PC-9 (cell line): Measurements from ENCODE around the gene GNG13. TPM values are rescaled to one million over a fixed set of nuclear protein-coding genes. Genes with fewer than 3 reads are reported as not detected.

Experiments used
- BruUV-seq: library from RNA; stranded (reverse); fragments of 400-500 nt; replicated peaks from 2 replicates; lab custom pipeline; 2021; lab: Mats Ljungman, UMichigan
- CTCF ChIA-PET: fragments of 300-600 bp; sonication (Branson Sonifier 250); formaldehyde crosslinking; loops from one replicate; lab custom pipeline; 2022; ENCODE audit warnings: antibody characterized with exemption; lab: Charles Lee
- POLR2A ChIA-PET: fragments of 300-600 bp; sonication (Branson Sonifier 250); formaldehyde crosslinking; loops from one replicate; lab custom pipeline; 2022; ENCODE audit warnings: antibody characterized with exemption; ENCODE audit not compliant: unreplicated experiment; lab: Charles Lee
- DNase-seq, 2 experiments: peaks; one replicate each; pipeline versions ENCODE4 v3.0.0 to v3.0.0-alpha.2; 2015 to 2022; ENCODE audit warnings: mixed read lengths in 1 of 2
- H2AFZ ChIP-seq: fragments of 200-600 bp; sonication (generic); 2 replicates; pipeline ENCODE4 v1.8.1; 2017; ENCODE audit warnings: antibody characterized with exemption
- H3F3A ChIP-seq: fragments of 200-600 bp; sonication (generic); 2 replicates; pipeline ENCODE4 v1.8.1; 2017; ENCODE audit warnings: antibody characterized with exemption, mild to moderate bottlenecking, low read depth; ENCODE audit not compliant: insufficient read depth
- H3K27ac ChIP-seq: fragments of 200-600 bp; sonication (generic); 2 replicates; pipeline ENCODE4 v1.6.1; 2016; ENCODE audit warnings: mixed run types
- H3K27me3 ChIP-seq: fragments of 200-600 bp; sonication (generic); 2 replicates; pipeline ENCODE4 v1.6.1; 2016; ENCODE audit warnings: low read depth, mixed run types; ENCODE audit not compliant: insufficient read depth
- H3K36me3 ChIP-seq: fragments of 200-600 bp; sonication (generic); 2 replicates; pipeline ENCODE4 v1.6.1; 2016; ENCODE audit warnings: low read depth, mixed run types
- H3K4me1 ChIP-seq: fragments of 200-600 bp; sonication (generic); replicated peaks from 2 replicates; pipeline ENCODE4 v1.6.1; 2016; ENCODE audit warnings: mixed run types; ENCODE audit not compliant: insufficient read depth
- H3K4me2 ChIP-seq: fragments of 200-600 bp; sonication (generic); 2 replicates; pipeline ENCODE4 v1.6.1; 2017; ENCODE audit warnings: mixed run types
- H3K4me3 ChIP-seq: fragments of 200-600 bp; sonication (generic); 2 replicates; pipeline ENCODE4 v1.6.1; 2016; ENCODE audit warnings: mixed run types
- H3K79me2 ChIP-seq: fragments of 200-600 bp; sonication (generic); 2 replicates; pipeline ENCODE4 v1.6.1; 2017; ENCODE audit warnings: low read depth, mixed run types
- H3K9me2 ChIP-seq: fragments of 200-600 bp; sonication (generic); 2 replicates; pipeline ENCODE4 v1.8.1; 2017; ENCODE audit warnings: mild to moderate bottlenecking; ENCODE audit not compliant: insufficient read depth
- H3K9me3 ChIP-seq: fragments of 200-600 bp; sonication (generic); 2 replicates; pipeline ENCODE4 v1.8.1; 2016; ENCODE audit warnings: low read depth; ENCODE audit not compliant: insufficient read depth
- H4K20me1 ChIP-seq: fragments of 200-600 bp; sonication (generic); 2 replicates; pipeline ENCODE4 v1.8.1; 2017; ENCODE audit not compliant: insufficient read depth
- EZH2 ChIP-seq: fragments of 200-600 bp; sonication (generic); IDR thresholded peaks from 2 replicates; pipeline ENCODE4 v1.8.0; 2017; ENCODE audit warnings: antibody characterized with exemption, low read depth
- intact Hi-C: fragments of 100-400 bp; cut with micrococcal nuclease; formaldehyde crosslinking; loops from one replicate; pipeline ENCODE4 v1.10.0; 2022; ENCODE audit not compliant: unreplicated experiment
- total RNA-seq: library from RNA; stranded (reverse); gene quantifications from 2 replicates; pipeline ENCODE4 v1.2.3, GENCODE V29; 2021
- TF ChIP-seq, protein P1 (sequence below): fragments of 200-600 bp; sonication (generic); conservative IDR thresholded peaks from 2 replicates; pipeline ENCODE4 v1.6.1; 2017; ENCODE audit warnings: mixed run types, antibody characterized with exemption, mild to moderate bottlenecking, moderate library complexity

GNG13 gene
- total RNA-seq, 1 experiment from 2014 or later, result not detected

- H3K9me2 ChIP-seq, result no peaks in the 10 kb centered on the region
- intact Hi-C loops, result loop anchor here (1.0 to 2.0 kb wide), 2 partner anchors 65 to 74 kb away; partner anchors contain the start of gene ANTKMT
- H3K4me1 ChIP-seq, result peaks cover 16% of the 10 kb centered on the region
- H3K9me3 ChIP-seq, result no peaks in the 10 kb centered on the region
- POLR2A ChIA-PET, result interaction anchor here (0.5 to 1.6 kb wide), 5 partner anchors 19 to 1194 kb away, joined by 3 to 25 read pairs (median 13); partner anchors contain the start of gene CIAO3
- H3K4me2 ChIP-seq, result 0 out of 2 replicates have a peak overlapping the region, but pooled peaks have one; percentile 92
- no peaks in the 10 kb centered on the region; the same call in 1 of the 2 replicates for H3K36me3 ChIP-seq
- no peak overlapping the region for H3K4me3 ChIP-seq
- peaks cover 13% of the 10 kb centered on the region; the same call in 1 of the 2 replicates for H4K20me1 ChIP-seq
- H3K27ac ChIP-seq, result no peak overlapping the region
- H3K79me2 ChIP-seq, result peaks cover 28% of the 10 kb centered on the region
- H2AFZ ChIP-seq, result no peak overlapping the region
- DNase-seq, result peak in 1 of 2 experiments; percentile 79
- no TSS peak for BruUV-seq
- CTCF ChIA-PET, result interaction anchor here (0.5 to 1.0 kb wide), 2 partner anchors 40 to 87 kb away, joined by 3 to 4 read pairs; no protein-coding TSS in a partner anchor
- peaks cover 22% of the 10 kb centered on the region; the same call in 1 of the 2 replicates for H3K27me3 ChIP-seq
- no peak for TF ChIP-seq EZH2
- TF ChIP-seq, protein P1, sequence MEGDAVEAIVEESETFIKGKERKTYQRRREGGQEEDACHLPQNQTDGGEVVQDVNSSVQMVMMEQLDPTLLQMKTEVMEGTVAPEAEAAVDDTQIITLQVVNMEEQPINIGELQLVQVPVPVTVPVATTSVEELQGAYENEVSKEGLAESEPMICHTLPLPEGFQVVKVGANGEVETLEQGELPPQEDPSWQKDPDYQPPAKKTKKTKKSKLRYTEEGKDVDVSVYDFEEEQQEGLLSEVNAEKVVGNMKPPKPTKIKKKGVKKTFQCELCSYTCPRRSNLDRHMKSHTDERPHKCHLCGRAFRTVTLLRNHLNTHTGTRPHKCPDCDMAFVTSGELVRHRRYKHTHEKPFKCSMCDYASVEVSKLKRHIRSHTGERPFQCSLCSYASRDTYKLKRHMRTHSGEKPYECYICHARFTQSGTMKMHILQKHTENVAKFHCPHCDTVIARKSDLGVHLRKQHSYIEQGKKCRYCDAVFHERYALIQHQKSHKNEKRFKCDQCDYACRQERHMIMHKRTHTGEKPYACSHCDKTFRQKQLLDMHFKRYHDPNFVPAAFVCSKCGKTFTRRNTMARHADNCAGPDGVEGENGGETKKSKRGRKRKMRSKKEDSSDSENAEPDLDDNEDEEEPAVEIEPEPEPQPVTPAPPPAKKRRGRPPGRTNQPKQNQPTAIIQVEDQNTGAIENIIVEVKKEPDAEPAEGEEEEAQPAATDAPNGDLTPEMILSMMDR, result peak; percentile 81
- peaks cover 10% of the 10 kb centered on the region; the same call in 1 of the 2 replicates for H3F3A ChIP-seq
Measured at GRCh38 chr16:785563-786535, 14.7 kb downstream of the GNG13 start.

- Histone ChIP-seq H3K4me2 (no peak overlapping the region), H4K20me1 (peaks cover 13% of the 10 kb centered on the region; the same call in 1 of the 2 replicates), H3F3A (peaks cover 10% of the 10 kb centered on the region; the same call in 1 of the 2 replicates), H3K4me1 (peaks cover 14% of the 10 kb centered on the region), H2AFZ (no peak overlapping the region), H3K27ac (no peak overlapping the region), H3K79me2 (peaks cover 25% of the 10 kb centered on the region), H3K27me3 (peaks cover 31% of the 10 kb centered on the region), H3K9me3 (no peaks in the 10 kb centered on the region), H3K4me3 (no peak overlapping the region), H3K9me2 (no peaks in the 10 kb centered on the region), H3K36me3 (no peaks in the 10 kb centered on the region; the same call in 1 of the 2 replicates)
- intact Hi-C loops, result loop anchor here (2.0 kb wide), 1 partner anchor 64 kb away; the partner anchor contains the start of gene ANTKMT
- CTCF ChIA-PET, result interaction anchor here (0.6 to 1.1 kb wide), 3 partner anchors 23 to 72 kb away, joined by 3 to 17 read pairs (median 9); no protein-coding TSS in a partner anchor
- BruUV-seq, result no TSS peak
- no peak for TF ChIP-seq EZH2
- TF ChIP-seq, protein P1, result no peak
- POLR2A ChIA-PET, result interaction anchor here (1.6 kb wide), 1 partner anchor 56 kb away, joined by 13 read pairs; no protein-coding TSS in a partner anchor
- no peak for DNase-seq
Measured at GRCh38 chr16:784431-784830, 16.1 kb downstream of the GNG13 start.
